Testis (tissue), 2 donors: ENCODE data around the gene TMEM63B.

Experiments
- POLR2A ChIP-seq: fragments of 450-650 bp; IDR thresholded peaks from one replicate; pipeline ENCODE4 v1.6.1; 2017; ENCODE audit warnings: antibody characterized with exemption, mild to moderate bottlenecking, moderate library complexity
- TF ChIP-seq, protein P1 (sequence below), 3 experiments: fragments of 450-650 bp in 2 of 3; fragments of 200-600 bp in 1 of 3; sonication (generic) in 1 of 3; IDR thresholded peaks; one replicate each; pipeline ENCODE4 v1.5.1; 2016 to 2019; ENCODE audit warnings: antibody characterized with exemption in 3 of 3, mild to moderate bottlenecking in 2 of 3, moderate library complexity in 1 of 3

DNA sequence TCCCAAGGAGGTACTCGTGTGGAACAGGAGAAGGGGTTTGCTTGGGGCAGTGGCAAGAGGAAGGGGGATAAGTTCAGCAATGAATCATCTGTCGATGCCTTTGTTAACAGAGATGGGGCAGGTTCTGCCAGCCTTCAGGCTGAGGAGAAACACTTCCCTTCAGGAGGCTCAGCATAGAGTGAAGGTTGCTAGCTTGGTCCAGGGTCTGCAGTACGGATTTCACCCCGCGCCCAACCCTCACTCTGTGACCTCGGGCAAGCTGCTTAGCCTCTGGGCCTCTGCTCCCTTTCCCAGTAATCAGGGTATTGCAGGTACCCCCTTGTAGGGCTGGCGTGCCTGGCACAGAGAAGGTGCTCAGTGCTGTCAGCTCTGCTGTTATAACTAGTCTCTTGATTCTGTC, 38.8 kb downstream of the TMEM63B start:
- no peak for TF ChIP-seq POLR2A
- TF ChIP-seq, protein P1, sequence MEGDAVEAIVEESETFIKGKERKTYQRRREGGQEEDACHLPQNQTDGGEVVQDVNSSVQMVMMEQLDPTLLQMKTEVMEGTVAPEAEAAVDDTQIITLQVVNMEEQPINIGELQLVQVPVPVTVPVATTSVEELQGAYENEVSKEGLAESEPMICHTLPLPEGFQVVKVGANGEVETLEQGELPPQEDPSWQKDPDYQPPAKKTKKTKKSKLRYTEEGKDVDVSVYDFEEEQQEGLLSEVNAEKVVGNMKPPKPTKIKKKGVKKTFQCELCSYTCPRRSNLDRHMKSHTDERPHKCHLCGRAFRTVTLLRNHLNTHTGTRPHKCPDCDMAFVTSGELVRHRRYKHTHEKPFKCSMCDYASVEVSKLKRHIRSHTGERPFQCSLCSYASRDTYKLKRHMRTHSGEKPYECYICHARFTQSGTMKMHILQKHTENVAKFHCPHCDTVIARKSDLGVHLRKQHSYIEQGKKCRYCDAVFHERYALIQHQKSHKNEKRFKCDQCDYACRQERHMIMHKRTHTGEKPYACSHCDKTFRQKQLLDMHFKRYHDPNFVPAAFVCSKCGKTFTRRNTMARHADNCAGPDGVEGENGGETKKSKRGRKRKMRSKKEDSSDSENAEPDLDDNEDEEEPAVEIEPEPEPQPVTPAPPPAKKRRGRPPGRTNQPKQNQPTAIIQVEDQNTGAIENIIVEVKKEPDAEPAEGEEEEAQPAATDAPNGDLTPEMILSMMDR (IDR thresholded peaks at IDR 0.05) = no peak
